NK-92 (cell line): ENCODE results near the gene NBDY.
"Not testable (repeated sequence)": the region's sequence is repeated elsewhere in the genome, so short reads cannot be mapped to it uniquely, and the experiment has no call there.

ENCODE experiments used
- DNase-seq: peaks from one replicate; lab custom pipeline; 2025; ENCODE audit not compliant: unreplicated experiment; lab: John Stamatoyannopoulos, UW

Gene NBDY

GRCh38 chrX:56800307-56800706, 71.3 kb downstream of the NBDY start:
- no peak for DNase-seq

DNA sequence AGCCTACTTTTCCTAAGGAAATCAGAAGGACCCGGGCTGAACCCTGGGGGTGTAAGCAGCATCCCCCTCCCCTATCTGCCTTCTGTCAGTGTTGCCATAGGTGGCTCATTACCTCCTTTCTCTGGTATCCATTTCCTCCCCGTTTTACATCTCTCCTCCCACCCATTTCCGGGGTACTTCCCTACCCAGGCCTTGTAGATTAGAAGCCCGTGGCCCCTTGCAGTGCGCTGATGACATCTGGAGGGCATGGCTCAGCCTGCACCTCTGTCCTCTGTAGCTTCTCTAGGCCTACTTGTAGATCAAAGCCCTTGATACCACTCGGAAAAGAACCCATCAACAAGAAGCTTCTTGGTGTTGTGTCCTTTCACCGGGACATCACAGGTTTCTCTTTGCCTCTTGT, 71.8 kb downstream of the NBDY start:
- no peak for DNase-seq

DNA sequence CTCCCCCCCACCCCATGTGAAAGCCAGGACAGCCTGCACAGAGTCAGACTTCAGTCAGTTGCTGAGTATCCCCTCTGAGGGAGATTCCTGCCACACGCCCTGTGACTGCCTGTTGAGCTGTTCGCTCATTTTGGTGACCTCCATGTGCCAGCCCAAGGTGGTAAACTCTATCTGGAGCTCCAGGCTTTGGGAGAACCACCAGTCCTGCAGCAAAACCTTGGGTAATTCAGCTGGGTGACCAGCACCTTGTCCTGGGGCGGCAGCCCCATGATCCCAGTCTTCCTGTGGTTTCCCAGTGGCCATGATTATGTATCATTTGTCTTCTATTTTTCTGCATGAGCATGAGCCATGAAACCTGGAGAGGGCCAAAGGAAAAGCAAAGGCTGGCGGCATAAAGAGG, 73.4 kb downstream of the NBDY start:
- DNase-seq = no peak

DNA sequence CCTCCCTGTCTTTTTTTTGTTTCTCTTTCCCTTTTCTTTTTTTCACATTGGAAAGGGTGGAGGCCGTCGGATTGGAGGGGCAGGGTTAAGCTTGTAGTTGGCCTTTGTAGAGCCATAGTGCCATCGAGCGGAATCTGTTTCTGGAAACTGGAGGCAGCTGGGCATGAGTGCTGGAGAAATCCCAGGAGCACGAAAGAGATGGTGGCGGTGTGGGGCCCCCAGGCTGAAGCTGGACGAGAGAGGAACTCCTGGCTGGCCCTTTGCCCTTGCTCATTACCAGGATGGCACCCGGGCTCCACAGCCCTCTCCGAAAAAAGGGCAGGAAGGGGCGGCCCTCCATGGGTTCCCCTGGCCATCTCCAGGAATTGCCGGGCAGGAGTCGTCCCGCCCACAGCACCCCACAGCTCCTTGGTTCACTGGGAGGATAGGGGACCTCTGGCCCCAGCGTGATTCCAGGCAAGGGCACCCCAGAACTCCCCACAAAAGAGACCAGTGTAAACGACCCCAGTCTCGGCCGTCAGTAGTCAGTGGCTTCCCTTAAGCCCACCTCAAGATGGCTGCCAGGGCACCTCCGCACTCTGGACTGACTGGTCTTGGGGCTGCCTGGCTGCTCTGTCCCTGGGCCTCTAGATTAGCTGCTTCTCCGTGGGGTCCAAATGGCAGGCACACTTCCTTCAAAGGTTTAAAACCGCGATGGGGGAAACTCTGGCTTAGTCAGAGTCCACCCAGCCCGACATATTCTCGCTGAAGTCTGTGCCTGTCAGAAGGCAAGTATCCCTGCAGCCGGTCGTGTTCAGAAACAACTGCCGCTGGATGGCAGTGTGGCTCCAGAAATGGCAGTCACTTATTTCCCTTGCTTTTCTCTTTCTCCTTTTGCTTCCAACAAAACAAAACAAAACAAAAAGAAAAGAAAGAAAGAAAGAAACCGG, 74.1 kb downstream of the NBDY start:
- DNase-seq = no peak

DNA sequence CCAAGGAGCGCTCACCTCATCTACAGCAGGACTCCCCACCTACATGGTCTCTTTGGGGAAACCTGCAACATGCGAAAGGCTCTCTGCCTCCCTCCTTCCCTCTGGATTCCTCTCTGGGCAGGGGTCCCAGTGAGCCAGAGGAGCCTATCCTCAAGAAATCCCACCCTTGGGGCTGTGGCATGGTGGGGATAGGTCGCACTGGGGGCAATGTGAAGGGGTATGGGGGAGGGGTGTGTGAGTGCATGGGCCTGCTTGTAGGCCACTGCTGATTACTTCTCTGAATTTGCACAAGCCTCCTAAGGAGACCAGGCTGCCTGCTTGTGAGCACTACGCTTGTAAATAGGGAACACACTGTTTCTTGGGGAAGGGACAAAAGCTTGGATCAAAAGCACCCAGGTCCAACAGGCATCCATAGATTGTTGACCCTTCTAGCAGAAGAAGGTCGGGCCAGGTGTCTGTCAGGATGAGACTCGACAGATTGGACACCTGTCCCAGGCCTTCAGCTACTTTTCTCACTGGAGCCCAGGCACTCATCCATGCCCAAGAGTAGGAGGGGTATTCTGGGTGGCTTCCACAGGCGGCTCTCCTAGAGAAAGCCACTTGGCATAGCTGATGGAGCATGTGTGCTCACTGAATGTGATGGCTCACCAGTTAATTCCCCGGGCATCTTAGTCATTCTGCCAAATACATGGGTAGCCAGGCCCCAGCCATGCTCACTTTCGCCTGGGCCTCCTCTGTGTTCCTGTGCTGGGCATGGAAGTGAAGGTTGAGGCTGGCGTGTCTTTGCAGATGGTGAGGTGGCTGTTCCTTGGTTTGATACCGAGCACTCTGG, 75.0 kb downstream of the NBDY start:
- no peak for DNase-seq

- DNase-seq = no peak
These were observed 75.8 kb downstream of the NBDY start for GRCh38 chrX:56804867-56805266.

DNA sequence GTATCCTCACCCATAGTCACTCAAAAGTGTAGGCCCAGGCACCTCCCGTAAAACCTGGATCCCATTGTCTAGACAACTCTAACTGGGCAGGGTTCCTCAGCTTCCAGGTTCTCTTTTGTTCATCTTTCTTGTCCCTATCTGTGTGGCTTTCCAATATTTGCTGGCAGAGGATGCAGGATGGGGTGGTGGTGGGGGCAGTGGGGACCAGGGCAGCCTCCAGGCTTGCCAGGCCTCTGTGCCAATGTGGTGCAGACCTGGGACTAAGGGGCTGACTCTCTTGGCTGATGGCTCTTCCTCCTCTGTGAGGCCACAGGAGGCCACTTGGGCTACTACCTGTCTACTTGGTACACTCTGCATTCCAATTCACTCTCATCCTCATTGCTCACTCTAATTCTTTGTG, 76.4 kb downstream of the NBDY start:
- DNase-seq = no peak

DNA sequence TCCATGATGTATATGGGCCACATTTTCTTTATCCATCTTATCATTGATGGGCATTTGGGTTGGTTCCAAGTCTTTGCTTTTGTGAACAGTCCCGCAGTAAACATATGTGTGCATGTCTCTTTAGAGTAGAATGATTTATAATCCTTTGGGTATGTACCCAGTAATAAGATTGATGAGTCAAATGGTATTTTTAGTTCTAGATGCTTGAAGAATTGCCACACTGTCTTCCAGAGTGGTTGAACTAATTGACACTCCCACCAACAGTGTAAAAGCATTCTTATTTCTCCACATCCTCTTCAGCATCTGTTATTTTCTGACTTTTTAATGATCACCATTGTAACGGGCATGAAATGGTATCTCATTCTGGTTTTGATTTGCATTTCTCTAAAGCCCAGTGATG, 77.1 kb downstream of the NBDY start:
- not testable (repeated sequence) for DNase-seq

DNA sequence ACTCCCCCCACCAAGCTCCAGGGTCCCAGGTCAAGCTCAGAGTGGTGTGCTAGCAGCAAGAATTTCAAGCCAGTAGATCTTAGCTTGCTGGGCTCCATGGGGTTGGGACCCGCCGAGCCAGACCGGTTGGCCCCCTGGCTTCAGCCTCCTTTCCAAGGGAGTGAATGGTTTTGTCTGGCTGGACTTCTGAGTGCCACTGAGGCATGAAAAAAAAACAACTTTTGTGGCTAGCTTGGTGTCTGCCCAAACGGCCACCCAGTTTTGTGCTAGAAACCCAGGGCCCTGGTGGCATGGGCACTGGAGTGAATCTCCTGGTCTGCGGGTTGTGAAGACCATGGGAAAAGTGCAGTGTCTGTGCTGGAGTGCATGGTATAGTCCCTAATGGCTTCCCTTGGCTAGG, 82.6 kb downstream of the NBDY start:
- DNase-seq = no peak

GRCh38 chrX:56812515-56813105, 83.6 kb downstream of the NBDY start:
- DNase-seq = no peak

- no peak for DNase-seq
These were observed 84.3 kb downstream of the NBDY start for GRCh38 chrX:56813318-56813837.

- DNase-seq = no peak
These were observed 88.1 kb downstream of the NBDY start for GRCh38 chrX:56817179-56817578.

- no peak for DNase-seq
These were observed 97.0 kb downstream of the NBDY start for GRCh38 chrX:56826020-56826419.

DNA sequence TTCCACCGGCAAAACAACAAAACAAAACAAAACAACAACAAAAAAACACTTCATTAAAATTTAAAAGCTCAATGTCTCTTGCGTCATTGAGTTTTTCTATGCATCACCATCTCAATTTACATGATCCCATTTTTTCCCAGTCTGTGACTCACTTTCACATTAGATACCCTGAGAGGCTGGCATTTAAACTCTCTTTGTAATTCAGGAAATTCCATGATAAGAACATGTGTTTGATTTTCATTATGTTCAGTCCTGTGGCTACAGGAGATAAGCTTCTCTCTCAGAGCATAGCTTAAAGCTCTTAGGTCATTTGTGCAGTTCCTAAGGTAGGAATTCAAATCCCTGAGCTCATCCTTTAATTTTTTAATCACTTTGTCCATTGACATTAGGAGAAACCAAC, 104.6 kb downstream of the NBDY start:
- no peak for DNase-seq

DNA sequence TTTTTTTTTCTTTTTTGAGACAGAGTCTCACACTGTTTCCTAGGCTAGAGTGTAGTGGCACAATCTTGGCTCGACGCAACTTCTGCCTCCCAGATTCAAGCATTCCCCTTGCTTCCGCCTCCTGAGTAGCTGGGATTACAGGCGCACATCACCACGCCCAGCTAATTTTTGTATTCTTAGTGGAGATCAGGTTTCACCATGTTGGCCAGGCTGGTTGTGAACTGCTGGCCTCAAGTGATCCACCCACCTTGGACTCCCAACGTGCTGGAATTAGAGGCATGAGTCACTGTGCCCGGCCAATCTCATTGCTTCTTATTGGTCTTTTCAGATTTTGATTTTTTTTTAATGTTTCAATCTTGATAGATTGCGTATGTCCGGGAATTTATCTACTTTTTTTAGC, 124.4 kb downstream of the NBDY start:
- no peak for DNase-seq

GRCh38 chrX:56857042-56857441, 128.0 kb downstream of the NBDY start:
- no peak for DNase-seq

GRCh38 chrX:56860888-56861287, 131.8 kb downstream of the NBDY start:
- DNase-seq = no peak
